ENCODE data around the gene CALR.
"Not testable (repeated sequence)": the region's sequence is repeated elsewhere in the genome, so short reads cannot be mapped to it uniquely, and the experiment has no call there.

CALR gene

DNA sequence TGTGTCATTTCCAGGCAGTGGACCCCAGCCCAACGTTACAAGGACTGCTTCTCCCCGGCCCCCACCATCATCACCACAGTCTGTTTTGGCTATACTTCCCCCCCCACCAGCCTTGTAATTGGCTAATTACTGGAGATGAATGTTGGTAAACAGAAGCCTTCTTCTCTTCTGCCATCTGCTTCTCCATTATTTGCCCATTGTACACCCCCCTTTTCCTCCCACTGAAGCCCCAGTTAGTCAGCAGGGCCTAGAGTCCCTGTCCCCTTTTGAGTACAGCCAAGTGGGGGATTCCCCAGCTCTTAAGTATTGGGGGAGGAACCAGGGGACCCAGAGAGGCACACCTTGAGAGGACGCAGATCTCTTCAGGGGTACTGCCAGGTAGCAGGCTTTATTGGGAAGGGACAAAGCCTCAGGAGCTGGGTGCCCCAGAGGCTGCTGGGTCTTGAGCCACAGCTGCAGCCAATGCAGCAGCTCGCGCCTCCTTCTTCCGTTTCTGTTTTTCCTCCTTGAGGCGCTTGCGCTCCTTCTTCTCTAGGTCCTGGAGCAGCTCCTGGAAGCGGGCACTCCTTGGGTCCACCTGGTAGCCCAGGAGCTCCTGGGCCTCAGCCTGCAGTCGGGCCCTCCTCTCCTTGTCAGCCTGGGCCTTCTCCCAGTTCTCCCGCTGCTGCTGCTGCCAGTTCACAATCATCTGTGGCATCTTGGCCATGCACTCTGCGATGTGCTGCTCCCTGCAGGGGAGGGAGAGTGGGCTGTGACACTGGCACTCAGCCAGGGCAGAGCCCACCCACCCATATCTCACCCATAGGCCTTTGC is 15.6 kb downstream of the CALR start:
- DNase-seq, result no peak

GRCh38 chr19:12954612-12954962 is 16.2 kb downstream of the CALR start:
- DNase-seq, result peak; percentile 56

DNA sequence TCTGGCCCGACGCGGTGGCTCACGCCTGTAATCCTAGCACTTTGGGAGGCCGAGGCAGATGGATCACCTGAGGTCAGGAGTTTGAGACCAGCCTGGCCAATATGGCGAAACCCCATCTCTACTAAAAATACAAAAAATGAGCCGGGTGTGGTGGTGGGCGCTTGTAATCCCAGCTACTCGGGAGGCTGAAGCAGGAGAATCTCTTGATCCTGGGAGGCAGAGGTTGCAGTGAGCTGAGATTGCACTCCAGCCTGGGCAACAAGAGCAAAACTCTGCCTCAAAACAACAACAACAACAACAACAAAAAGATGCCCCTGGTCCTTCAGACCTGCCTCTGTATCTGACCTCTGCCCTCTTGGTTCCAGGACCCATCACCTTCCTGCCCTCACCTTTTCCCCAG is 17.2 kb downstream of the CALR start:
- peak; percentile 56 for DNase-seq

- peak; percentile 59 for DNase-seq
These were observed 17.6 kb downstream of the CALR start for GRCh38 chr19:12955996-12956395.

DNA sequence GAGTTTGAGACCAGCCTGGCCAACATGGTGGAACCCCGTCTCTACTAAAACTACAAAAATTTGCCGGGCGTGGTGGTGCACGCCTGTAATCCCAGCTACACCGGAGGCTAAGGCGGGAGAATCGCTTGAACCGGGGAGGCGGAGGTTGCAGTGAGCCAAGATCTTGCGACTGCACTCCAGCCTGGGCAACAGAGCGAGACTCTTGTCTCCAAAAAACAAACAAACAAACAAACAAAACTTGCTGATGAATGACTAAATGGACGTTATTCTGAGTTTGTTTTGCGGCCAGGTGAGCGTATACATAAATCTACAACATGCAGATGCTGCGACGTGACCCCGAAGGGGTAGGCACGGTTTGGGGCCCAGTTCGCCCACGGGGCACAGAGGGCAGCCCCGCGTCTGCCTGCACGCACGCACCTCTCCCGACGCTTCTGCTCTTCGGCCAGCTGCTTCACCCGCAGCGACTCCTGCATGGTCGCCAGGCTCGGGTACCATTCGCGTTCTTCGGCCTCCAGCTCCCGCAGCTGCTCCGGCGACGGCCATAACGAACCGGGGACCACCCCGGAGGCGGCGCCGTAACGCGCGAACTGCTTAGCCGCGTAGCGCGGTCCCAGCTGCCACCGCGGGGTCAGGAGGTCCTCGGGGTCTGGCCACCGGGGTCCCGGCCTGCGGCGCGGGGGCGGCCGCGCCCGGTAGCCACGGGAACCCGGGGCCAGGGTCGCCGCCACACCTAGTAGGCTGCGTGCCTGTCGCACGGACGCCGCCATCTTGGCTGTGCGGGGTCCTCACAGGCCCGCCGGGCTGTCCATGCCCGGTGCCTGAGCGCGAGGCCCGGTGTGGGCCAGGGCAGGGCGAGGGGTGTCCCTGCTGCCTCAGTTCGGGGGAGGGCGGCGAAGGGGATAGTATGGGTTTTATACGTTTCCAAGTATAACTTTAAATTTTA is 18.3 kb downstream of the CALR start, which contains the start of gene GADD45GIP1:
Gene GADD45GIP1, minus strand, starts transcription at position 778 of the 943 bp plus-strand sequence. Its CDS starts 11 bp downstream, at position 767.
- peak; percentile 94 for DNase-seq

- not testable (repeated sequence) for DNase-seq
These were observed 19.1 kb downstream of the CALR start for GRCh38 chr19:12957389-12957952.

DNA sequence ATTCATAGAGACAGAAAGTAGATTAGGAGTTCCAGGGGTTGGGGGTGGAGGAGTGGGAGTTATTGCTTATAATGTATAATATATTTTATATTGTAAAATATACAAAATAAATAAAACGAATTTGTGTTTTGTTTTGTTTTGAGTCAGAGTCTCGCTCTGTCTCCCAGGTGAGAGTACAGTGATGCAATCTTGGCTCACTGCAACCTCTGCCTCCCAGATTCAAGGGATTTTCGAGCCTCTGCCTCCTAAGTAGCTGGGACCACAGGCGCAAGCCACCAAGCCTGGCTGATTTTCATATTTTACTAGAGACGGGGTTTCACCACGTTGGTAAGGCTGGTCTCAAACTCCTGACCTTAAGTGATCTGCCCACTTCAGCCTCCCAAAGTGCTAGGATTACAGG is 21.1 kb downstream of the CALR start:
- DNase-seq, result no peak

- peak; percentile 94 for DNase-seq
These were observed 26.8 kb downstream of the CALR start for GRCh38 chr19:12965017-12965811.

DNA sequence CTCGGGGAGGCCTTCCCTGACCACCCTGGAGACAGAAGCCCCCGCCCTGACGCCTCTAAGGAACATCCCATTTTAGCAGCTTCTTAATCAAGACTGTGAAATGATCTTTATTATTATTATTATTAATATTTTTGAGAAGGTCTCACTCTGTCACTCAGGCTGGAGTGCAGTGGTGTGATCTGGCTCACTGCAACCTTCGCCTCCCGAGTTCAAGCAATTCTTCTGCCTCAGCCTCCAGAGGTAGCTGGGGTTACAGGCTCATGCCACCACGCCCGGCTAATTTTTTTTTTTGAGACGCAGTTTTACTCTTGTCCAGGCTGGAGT is 27.4 kb downstream of the CALR start:
- DNase-seq, result no peak

- DNase-seq, result no peak
These were observed 29.5 kb downstream of the CALR start for GRCh38 chr19:12967907-12968306.

- DNase-seq, result no peak
These were observed 31.0 kb downstream of the CALR start, which contains the start of gene DAND5 for GRCh38 chr19:12969292-12969988. Gene DAND5, plus strand, starts transcription at chr19:12969576. Its CDS starts 85 bp downstream, at chr19:12969661.

DNA sequence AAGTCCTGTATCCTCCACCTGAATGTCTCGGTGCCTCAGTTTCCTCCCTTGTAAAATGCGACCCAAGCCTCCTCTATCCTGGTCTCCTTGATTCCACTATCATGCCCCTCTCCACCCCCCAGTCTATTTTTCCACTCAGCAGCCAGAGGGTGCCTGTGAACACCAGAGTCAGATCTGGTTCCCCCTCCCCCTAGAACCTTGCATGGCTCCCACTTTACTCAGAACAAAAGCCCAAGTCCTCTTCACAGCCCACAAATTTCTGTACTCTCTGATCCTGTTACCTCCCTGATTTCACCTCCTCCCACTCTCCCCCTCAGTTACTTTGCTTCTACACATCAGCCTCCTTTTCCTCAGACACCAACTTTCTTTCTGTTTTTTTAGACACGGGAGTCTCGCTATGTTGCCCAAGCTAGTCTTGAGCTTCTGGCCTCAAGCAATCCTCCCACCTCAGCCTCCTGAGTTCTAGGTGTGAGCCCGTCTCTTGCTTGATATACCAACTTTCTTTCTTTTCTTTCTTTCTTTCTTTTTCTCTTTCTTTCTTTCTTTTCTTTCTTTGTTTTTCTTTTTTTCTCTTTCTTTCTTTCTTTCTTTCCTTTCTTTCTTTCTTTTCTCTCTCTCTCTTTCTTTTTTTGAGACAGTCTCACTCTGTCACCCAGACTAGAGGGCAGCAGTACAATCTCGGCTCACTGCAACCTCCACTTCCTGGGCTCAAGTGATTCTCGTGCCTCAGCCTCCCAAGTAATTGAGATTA is 31.8 kb downstream of the CALR start:
- DNase-seq, result no peak

DNA sequence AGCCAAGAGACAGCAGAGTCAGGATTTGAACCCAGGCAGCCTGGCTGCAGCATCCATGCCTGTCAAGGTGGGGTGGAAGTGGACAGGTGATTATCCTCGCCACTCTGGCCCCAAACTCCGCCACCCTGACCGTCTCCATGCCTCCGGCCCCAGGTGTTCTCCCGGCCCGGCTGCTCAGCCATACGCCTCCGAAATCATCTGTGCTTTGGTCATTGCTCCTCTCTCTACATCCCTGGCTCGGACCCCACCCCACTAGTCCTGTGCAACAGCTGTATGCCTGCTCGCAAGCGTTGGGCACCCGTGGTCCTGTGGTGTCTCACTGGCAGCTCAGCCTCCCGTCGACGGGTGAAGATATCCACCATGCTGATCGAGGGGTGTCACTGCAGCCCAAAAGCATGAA is 34.8 kb downstream of the CALR start:
- DNase-seq, result no peak

GRCh38 chr19:12974301-12975220 is 36.2 kb downstream of the CALR start:
- DNase-seq, result no peak

DNA sequence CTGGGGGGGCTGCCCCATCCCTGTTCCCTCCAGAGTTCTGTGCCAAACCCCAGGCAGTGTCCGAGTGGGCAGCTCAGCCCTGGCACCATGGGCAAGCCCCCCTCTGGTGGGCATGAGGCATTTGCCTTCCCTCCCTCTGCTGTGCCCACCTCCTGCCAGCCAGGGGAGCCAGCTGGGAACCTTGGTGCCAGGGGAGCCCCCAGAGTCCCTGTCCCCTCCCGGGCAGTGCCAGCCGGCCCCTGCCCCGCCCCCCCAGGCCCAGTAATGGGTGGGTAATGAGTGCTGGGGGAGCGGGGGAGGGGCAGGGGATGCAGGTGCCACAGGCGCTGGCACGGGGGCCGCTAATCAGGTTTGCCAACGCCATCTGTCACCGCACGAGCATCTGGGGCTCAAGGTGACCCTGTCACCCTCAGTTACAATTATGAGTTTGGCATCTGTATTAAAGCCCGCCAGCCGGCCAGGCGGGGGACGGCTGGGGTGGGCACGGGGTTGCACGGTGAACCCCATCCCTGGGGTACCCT is 36.9 kb downstream of the CALR start:
- DNase-seq, result no peak

DNA sequence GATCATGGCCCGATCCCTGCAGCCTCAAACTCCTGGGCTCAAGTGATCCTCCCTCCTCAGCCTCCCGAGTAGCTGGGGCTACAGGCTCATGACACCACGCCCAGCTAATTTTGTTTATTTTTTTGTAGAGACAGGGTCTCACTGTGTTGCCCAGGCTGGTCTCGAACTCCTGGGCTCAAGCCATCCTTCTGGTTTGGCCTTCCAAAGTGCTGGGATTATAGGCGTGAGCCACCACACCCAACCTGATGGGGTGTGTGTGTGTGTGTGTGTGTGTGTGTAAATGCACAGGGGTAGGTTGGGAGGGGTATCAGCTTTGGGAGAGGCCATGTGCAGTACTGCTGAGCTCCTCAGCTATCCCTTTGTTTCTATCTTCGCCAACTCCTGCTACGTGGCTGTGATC is 37.7 kb downstream of the CALR start:
- DNase-seq, result not testable (repeated sequence)

- DNase-seq, result no peak
These were observed 41.6 kb downstream of the CALR start for GRCh38 chr19:12979974-12980373.

DNA sequence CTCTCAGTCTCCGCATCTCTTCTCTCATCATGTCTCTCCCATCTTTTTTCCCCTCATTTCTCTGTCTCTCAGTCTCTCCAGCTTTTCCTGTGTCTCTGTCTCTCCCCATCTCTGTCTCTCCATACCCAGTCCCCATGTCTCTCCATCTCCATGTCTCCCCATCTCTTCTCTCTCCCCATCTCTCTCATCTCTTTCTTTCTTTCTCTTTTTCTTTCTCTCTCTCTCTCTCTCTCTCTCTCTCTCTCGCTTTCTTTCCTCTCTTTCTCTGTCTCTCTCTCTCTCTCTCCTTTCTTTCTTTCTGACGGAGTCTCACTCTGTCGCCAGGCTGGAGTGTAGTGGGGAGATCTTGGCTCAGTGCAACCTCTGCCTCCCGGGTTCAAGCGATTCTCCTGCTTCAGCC is 44.2 kb downstream of the CALR start:
- no peak for DNase-seq

GRCh38 chr19:12983091-12983490 is 44.7 kb downstream of the CALR start:
- DNase-seq, result no peak
